Choroid plexus epithelial cell (primary cell): ENCODE measurements around the gene FBXO40.

Source experiments
- DNase-seq: peaks from one replicate; pipeline ENCODE4 v3.0.0-alpha.2; 2010; ENCODE audit warnings: low read depth
- H3K4me3 ChIP-seq: 2 replicates; pipeline ENCODE4 v1.5.1; 2011; ENCODE audit warnings: low read depth, mild to moderate bottlenecking, control low read depth, low read length, moderate library complexity
- CTCF ChIP-seq: conservative IDR thresholded peaks from 2 replicates; pipeline ENCODE4 v1.5.1; 2011; ENCODE audit warnings: low read depth, mild to moderate bottlenecking, control low read depth, inconsistent platforms, low read length, moderate library complexity

The FBXO40 gene

GRCh38 chr3:121637922-121638321 lies 44.7 kb downstream of the FBXO40 start:
- no peak for DNase-seq
- no peak for TF ChIP-seq CTCF
- no peak overlapping the region for H3K4me3 ChIP-seq

GRCh38 chr3:121641127-121641526 lies 47.9 kb downstream of the FBXO40 start:
- no peak for TF ChIP-seq CTCF
- no peak overlapping the region for H3K4me3 ChIP-seq
- no peak for DNase-seq

- TF ChIP-seq CTCF, result no peak
- no peak for DNase-seq
- H3K4me3 ChIP-seq, result no peak overlapping the region
Measured at GRCh38 chr3:121642601-121643314, 49.6 kb downstream of the FBXO40 start.

GRCh38 chr3:121645054-121645453 lies 51.9 kb downstream of the FBXO40 start:
- no peak for TF ChIP-seq CTCF
- DNase-seq, result no peak
- no peak overlapping the region for H3K4me3 ChIP-seq

GRCh38 chr3:121648219-121648958 lies 55.2 kb downstream of the FBXO40 start:
- no peak for TF ChIP-seq CTCF
- no peak overlapping the region for H3K4me3 ChIP-seq
- DNase-seq, result peak; percentile 51

- no peak overlapping the region for H3K4me3 ChIP-seq
Measured at GRCh38 chr3:121649645-121650044, 56.5 kb downstream of the FBXO40 start.

More at GRCh38 chr3:121649645-121650044, 56.5 kb downstream of the FBXO40 start:
- TF ChIP-seq CTCF, result no peak
- peak; percentile 44 for DNase-seq
